GM19351 (cell line): ENCODE results near the gene TMC2.

Experiments used
- ATAC-seq: cut with Tn5 transposase; IDR thresholded peaks from one replicate; pipeline ENCODE4 v1.9.1; 2021; ENCODE audit warnings: mild to moderate bottlenecking, moderate library complexity; ENCODE audit not compliant: unreplicated experiment

Gene TMC2

GRCh38 chr20:2619337-2619736 is 83.0 kb downstream of the TMC2 start:
- ATAC-seq: no peak

- ATAC-seq: no peak
These were observed 83.7 kb downstream of the TMC2 start for GRCh38 chr20:2619961-2620595.

DNA sequence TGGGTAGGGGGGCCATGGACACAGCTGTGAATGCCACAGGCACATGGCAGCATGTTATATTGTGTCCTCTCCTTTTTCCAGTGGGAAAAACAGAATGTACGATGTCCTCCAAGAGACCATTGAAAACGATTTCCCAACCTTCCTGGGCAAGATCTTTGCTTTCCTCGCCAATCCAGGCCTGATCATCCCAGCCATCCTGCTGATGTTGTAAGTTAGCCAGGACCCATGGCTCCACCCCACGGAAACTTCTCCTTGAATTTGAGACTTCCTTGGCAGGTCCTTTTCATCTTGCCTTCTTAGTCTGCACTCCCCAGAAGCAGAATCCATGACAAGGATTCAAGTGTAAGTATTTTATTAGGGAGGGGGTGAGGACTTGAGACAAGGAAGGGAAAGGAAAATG is 87.8 kb downstream of the TMC2 start:
- no peak for ATAC-seq

DNA sequence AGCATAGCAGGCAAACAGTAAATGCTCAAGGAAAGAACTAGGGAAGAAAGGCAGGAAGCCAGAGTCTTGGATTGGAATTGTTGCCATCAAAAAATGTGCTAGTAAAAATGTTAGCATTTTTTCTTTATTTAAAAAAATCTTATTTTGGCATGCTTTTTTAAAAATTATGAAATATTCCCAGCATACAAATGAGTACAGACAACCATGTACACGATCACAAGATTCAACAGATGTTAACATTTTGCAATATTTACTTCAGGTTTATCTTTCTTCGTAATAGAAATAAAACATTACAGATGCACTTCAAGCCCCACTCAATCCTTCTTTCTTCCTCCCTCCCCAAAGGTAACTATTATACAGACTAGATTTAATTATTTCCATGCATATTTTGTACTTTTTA is 88.7 kb downstream of the TMC2 start:
- no peak for ATAC-seq

GRCh38 chr20:2626853-2627541 is 90.6 kb downstream of the TMC2 start:
- ATAC-seq: no peak

- no peak for ATAC-seq
These were observed 94.9 kb downstream of the TMC2 start for GRCh38 chr20:2631228-2631627.

GRCh38 chr20:2633381-2633780 is 97.0 kb downstream of the TMC2 start:
- ATAC-seq: no peak

GRCh38 chr20:2637246-2637645 is 100.9 kb downstream of the TMC2 start:
- ATAC-seq: no peak

DNA sequence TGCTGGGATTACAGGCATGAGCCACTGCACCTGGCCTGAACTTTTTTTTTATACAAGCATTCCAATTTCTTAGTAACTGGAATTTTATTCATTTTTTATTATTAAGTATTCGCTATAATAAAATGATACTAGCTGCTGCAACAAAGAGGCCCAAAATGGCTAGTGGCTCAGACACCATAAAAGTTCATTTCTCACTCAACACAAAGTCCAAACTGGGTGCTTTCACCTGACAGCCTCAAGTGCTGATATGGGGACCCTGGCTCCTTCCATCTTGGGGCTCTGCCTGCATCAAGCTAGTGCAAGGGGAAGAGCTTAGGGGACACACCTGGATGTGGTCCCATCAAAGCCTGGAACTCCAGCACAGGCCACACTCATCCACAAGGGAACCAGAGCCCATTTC is 103.9 kb downstream of the TMC2 start:
- ATAC-seq: no peak

DNA sequence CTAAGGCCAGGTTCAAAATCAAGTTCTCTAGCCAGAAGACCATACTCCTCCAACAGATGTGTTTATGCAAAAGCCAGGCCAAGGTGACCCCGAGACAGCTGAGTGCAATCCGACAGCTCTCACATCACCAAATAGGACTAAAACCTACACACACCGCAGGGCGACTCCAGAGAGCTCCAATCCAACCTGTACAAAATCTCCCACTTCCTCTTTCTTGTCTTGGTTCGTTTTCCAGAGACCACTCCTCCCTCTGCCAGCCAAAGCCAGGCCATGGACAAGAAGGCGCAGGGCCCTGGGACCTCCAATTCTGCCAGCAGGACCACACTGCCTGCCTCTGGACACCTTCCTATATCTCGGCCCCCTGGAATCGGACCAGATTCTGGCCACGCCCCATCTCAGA is 104.5 kb downstream of the TMC2 start:
- ATAC-seq: no peak

GRCh38 chr20:2643708-2644107 is 107.3 kb downstream of the TMC2 start:
- no peak for ATAC-seq

GRCh38 chr20:2651772-2652723 is 115.7 kb downstream of the TMC2 start, which contains the start of gene NOP56:
Gene NOP56, plus strand, starts transcription at chr20:2652632. Its CDS starts 29 bp downstream, at chr20:2652661.
- peak; percentile 86 for ATAC-seq

- ATAC-seq: peak; percentile 36
These were observed 116.6 kb downstream of the TMC2 start for GRCh38 chr20:2652724-2653555.

GRCh38 chr20:2653556-2654383 is 117.4 kb downstream of the TMC2 start:
- no peak for ATAC-seq

DNA sequence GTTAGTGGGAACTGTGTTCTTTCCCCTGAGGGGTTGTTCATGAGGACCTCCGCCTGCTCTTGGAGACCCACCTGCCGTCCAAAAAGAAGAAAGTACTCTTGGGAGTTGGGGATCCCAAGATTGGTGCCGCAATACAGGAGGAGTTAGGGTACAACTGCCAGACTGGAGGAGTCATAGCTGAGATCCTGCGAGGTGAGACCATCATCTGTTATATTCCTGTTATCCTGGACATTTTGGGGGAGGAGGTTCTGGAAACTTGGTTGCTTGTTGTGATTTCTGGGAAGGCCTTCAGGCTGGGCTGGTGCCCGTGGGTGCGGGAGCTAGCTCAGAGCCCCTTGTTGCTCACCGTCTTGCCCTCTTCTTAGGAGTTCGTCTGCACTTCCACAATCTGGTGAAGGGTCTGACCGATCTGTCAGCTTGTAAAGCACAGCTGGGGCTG is 118.0 kb downstream of the TMC2 start:
- ATAC-seq: no peak

DNA sequence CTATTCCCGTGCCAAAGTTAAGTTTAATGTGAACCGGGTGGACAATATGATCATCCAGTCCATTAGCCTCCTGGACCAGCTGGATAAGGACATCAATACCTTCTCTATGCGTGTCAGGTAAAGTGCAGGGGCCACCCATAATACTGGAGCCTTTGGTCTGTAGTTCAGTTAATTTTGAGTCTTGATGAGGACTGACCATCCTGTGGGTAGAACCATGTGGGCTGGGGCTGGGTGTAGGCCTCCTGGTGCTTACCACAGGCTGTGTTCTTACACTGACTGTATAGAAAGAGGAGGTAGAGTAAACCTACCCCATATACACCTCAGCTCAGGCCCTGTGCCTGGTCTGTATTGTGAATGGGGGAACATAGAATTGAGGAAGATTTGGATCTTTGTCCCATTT is 118.5 kb downstream of the TMC2 start:
- no peak for ATAC-seq

GRCh38 chr20:2655331-2656116 is 119.2 kb downstream of the TMC2 start:
- no peak for ATAC-seq

- no peak for ATAC-seq
These were observed 120.2 kb downstream of the TMC2 start for GRCh38 chr20:2656471-2657117.
